Measurements from ENCODE around the gene DNAJB5. TPM values are rescaled to one million over a fixed set of nuclear protein-coding genes. Genes with fewer than 3 reads are reported as not detected.

Gene DNAJB5
- total RNA-seq, 2 donors from 2014 or later = 19.8 to 40.1 TPM

- Histone ChIP-seq H3K9me3 (ENCODE audit: control insufficient read depth, low read length) (peaks cover 65% of the 10 kb centered on the region), H3K27ac (ENCODE audit: low read depth, low read length) (no peak overlapping the region), H3K4me1 (ENCODE audit: control insufficient read depth, insufficient read depth, low read length) (peaks cover 9% of the 10 kb centered on the region), H3K4me3 (ENCODE audit: low read length) (peak overlapping the region; percentile 70), H3K36me3 (ENCODE audit: control insufficient read depth, insufficient read depth, low read length) (peaks cover 28% of the 10 kb centered on the region), H3K9ac (ENCODE audit: extremely low read depth, low read length, poor library complexity, severe bottlenecking) (no peak overlapping the region), H3K27me3 (ENCODE audit: control insufficient read depth, insufficient read depth, low read length, poor library complexity, severe bottlenecking) (no peaks in the 10 kb centered on the region)
- peaks cover 87% of the 10 kb centered on the region for H3K9me3 Mint-ChIP-seq
- H3K4me1 Mint-ChIP-seq = peaks cover 25% of the 10 kb centered on the region
- H3K36me3 Mint-ChIP-seq (ENCODE audit: low read depth) = peaks cover 49% of the 10 kb centered on the region
- DNase-seq = no peak
- TF ChIP-seq, protein P1, sequence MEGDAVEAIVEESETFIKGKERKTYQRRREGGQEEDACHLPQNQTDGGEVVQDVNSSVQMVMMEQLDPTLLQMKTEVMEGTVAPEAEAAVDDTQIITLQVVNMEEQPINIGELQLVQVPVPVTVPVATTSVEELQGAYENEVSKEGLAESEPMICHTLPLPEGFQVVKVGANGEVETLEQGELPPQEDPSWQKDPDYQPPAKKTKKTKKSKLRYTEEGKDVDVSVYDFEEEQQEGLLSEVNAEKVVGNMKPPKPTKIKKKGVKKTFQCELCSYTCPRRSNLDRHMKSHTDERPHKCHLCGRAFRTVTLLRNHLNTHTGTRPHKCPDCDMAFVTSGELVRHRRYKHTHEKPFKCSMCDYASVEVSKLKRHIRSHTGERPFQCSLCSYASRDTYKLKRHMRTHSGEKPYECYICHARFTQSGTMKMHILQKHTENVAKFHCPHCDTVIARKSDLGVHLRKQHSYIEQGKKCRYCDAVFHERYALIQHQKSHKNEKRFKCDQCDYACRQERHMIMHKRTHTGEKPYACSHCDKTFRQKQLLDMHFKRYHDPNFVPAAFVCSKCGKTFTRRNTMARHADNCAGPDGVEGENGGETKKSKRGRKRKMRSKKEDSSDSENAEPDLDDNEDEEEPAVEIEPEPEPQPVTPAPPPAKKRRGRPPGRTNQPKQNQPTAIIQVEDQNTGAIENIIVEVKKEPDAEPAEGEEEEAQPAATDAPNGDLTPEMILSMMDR (conservative IDR thresholded peaks at IDR 0.05) = no peak
- H3K27me3 Mint-ChIP-seq (ENCODE audit: insufficient read depth) = no peaks in the 10 kb centered on the region
- peak overlapping the region; percentile 68 for H3K27ac Mint-ChIP-seq
- H3K4me3 Mint-ChIP-seq = no peak overlapping the region
Measured at GRCh38 chr9:35028341-35028740, 38.8 kb downstream of the DNAJB5 start.

GRCh38 chr9:35029241-35029640 is 39.7 kb downstream of the DNAJB5 start:
- no peak overlapping the region for H3K27ac ChIP-seq (ENCODE audit: low read depth, low read length)
- no peak for DNase-seq
- H3K27ac Mint-ChIP-seq = no peak overlapping the region
- H3K4me1 Mint-ChIP-seq = peaks cover 21% of the 10 kb centered on the region
- H3K27me3 ChIP-seq (ENCODE audit: control insufficient read depth, insufficient read depth, low read length, poor library complexity, severe bottlenecking) = no peaks in the 10 kb centered on the region
- WGBS, 2 experiments (ENCODE audit: insufficient coverage in 1 of 2, insufficient read length in 1 of 2) = 72 to 86% methylated on average over 2 to 4 of the region's 4 CpGs
- TF ChIP-seq, protein P1 (conservative IDR thresholded peaks at IDR 0.05) = no peak
- peaks cover 29% of the 10 kb centered on the region for H3K36me3 ChIP-seq (ENCODE audit: control insufficient read depth, insufficient read depth, low read length)
- peaks cover 40% of the 10 kb centered on the region for H3K36me3 Mint-ChIP-seq (ENCODE audit: low read depth)
- peaks cover 56% of the 10 kb centered on the region for H3K9me3 ChIP-seq (ENCODE audit: control insufficient read depth, low read length)
- peak overlapping the region; percentile 70 for H3K4me3 ChIP-seq (ENCODE audit: low read length)
- H3K4me3 Mint-ChIP-seq = no peak overlapping the region
- no peak overlapping the region for H3K9ac ChIP-seq (ENCODE audit: extremely low read depth, low read length, poor library complexity, severe bottlenecking)
- H3K27me3 Mint-ChIP-seq (ENCODE audit: insufficient read depth) = no peaks in the 10 kb centered on the region
- peaks cover 9% of the 10 kb centered on the region for H3K4me1 ChIP-seq (ENCODE audit: control insufficient read depth, insufficient read depth, low read length)
- peaks cover 78% of the 10 kb centered on the region for H3K9me3 Mint-ChIP-seq

- Histone ChIP-seq H3K27ac (ENCODE audit: low read depth, low read length) (no peak overlapping the region), H3K4me3 (ENCODE audit: low read length) (peak overlapping the region; percentile 70), H3K27me3 (ENCODE audit: control insufficient read depth, insufficient read depth, low read length, poor library complexity, severe bottlenecking) (no peaks in the 10 kb centered on the region), H3K9ac (ENCODE audit: extremely low read depth, low read length, poor library complexity, severe bottlenecking) (no peak overlapping the region), H3K36me3 (ENCODE audit: control insufficient read depth, insufficient read depth, low read length) (peaks cover 29% of the 10 kb centered on the region), H3K4me1 (ENCODE audit: control insufficient read depth, insufficient read depth, low read length) (peaks cover 9% of the 10 kb centered on the region), H3K9me3 (ENCODE audit: control insufficient read depth, low read length) (peaks cover 53% of the 10 kb centered on the region)
- WGBS, 2 experiments (ENCODE audit: insufficient coverage in 1 of 2, insufficient read length in 1 of 2) = 84 to 96% methylated on average over 2 of the region's 2 CpGs
- TF ChIP-seq, protein P1 (conservative IDR thresholded peaks at IDR 0.05) = no peak
- peaks cover 21% of the 10 kb centered on the region for H3K4me1 Mint-ChIP-seq
- H3K4me3 Mint-ChIP-seq = no peak overlapping the region
- H3K27me3 Mint-ChIP-seq (ENCODE audit: insufficient read depth) = no peaks in the 10 kb centered on the region
- H3K27ac Mint-ChIP-seq = no peak overlapping the region
- DNase-seq = no peak
- peaks cover 72% of the 10 kb centered on the region for H3K9me3 Mint-ChIP-seq
- H3K36me3 Mint-ChIP-seq (ENCODE audit: low read depth) = peaks cover 34% of the 10 kb centered on the region
Measured at GRCh38 chr9:35029852-35030251, 40.3 kb downstream of the DNAJB5 start.

Measured in endodermal cell (in vitro differentiated cells).